OCI-LY1 (cell line): ENCODE measurements around the gene SPSB3.

Source experiments
- H2AFZ ChIP-seq: fragments of 200-600 bp; sonication (generic), shearing (Covaris generic); 2 replicates; pipeline ENCODE4 v1.6.0; 2014; ENCODE audit warnings: antibody characterized with exemption, mild to moderate bottlenecking, low read length
- H3F3A ChIP-seq: fragments of 200-600 bp; sonication (generic), shearing (Covaris generic); 2 replicates; pipeline ENCODE4 v1.6.0; 2014; ENCODE audit warnings: mild to moderate bottlenecking, antibody characterized with exemption, low read length, moderate library complexity; ENCODE audit not compliant: insufficient read depth
- H3K27ac ChIP-seq: fragments of 200-600 bp; sonication (generic); 2 replicates; pipeline ENCODE4 v1.5.1; 2014; ENCODE audit warnings: low read length, mixed run types, mild to moderate bottlenecking, low read depth; ENCODE audit not compliant: poor library complexity, severe bottlenecking
- H3K27me3 ChIP-seq: fragments of 200-600 bp; sonication (generic); 2 replicates; pipeline ENCODE4 v1.6.0; 2014; ENCODE audit warnings: antibody characterized with exemption, mild to moderate bottlenecking, low read length, moderate library complexity; ENCODE audit not compliant: insufficient read depth
- H3K36me3 ChIP-seq: fragments of 200-600 bp; sonication (generic); 2 replicates; pipeline ENCODE4 v1.6.1; 2014; ENCODE audit warnings: mild to moderate bottlenecking, antibody characterized with exemption, low read length, moderate library complexity, mixed read lengths; ENCODE audit not compliant: insufficient read depth
- H3K4me1 ChIP-seq: fragments of 200-600 bp; sonication (generic); 2 replicates; pipeline ENCODE4 v1.5.1; 2014; ENCODE audit warnings: mild to moderate bottlenecking, low read length, moderate library complexity; ENCODE audit not compliant: insufficient read depth, severe bottlenecking
- H3K4me2 ChIP-seq: fragments of 200-600 bp; sonication (generic), shearing (Covaris generic); 2 replicates; pipeline ENCODE4 v1.6.1; 2014; ENCODE audit warnings: low read length
- H3K4me3 ChIP-seq: fragments of 200-600 bp; sonication (generic); 2 replicates; pipeline ENCODE4 v1.5.1; 2014; ENCODE audit warnings: low read length, low read depth, mild to moderate bottlenecking, mixed read lengths; ENCODE audit not compliant: poor library complexity, severe bottlenecking
- H3K79me2 ChIP-seq: fragments of 200-600 bp; shearing (Covaris generic); 2 replicates; pipeline ENCODE4 v1.6.1; 2016; ENCODE audit warnings: mixed run types, low read length, mixed read lengths; ENCODE audit not compliant: insufficient read depth
- H3K9ac ChIP-seq: fragments of 200-600 bp; sonication (generic), shearing (Covaris generic); 2 replicates; pipeline ENCODE4 v1.6.1; 2014; ENCODE audit warnings: mild to moderate bottlenecking, low read length, mixed read lengths
- H3K9me2 ChIP-seq: fragments of 200-600 bp; sonication (generic), shearing (Covaris generic); 2 replicates; pipeline ENCODE4 v1.6.1; 2014; ENCODE audit warnings: low read depth, mild to moderate bottlenecking, low read length, mixed read lengths
- H3K9me3 ChIP-seq: fragments of 200-600 bp; shearing (Covaris generic); 2 replicates; pipeline ENCODE4 v1.6.1; 2014; ENCODE audit warnings: low read length, mixed read lengths
- H4K20me1 ChIP-seq: fragments of 200-600 bp; sonication (generic), shearing (Covaris generic); 2 replicates; pipeline ENCODE4 v1.6.0; 2016; ENCODE audit warnings: mild to moderate bottlenecking, low read length; ENCODE audit not compliant: insufficient read depth
- CTCF ChIP-seq: fragments of 200-600 bp; sonication (generic), shearing (Covaris generic); IDR thresholded peaks from 2 replicates; pipeline ENCODE4 v1.5.1; 2017; ENCODE audit warnings: mild to moderate bottlenecking, antibody characterized with exemption, low read length, moderate library complexity, mixed read lengths
- EZH2 ChIP-seq: fragments of 200-600 bp; sonication (generic), shearing (Covaris generic); IDR thresholded peaks from 2 replicates; pipeline ENCODE4 v1.8.0; 2017; ENCODE audit warnings: borderline replicate concordance, mixed run types, mild to moderate bottlenecking, antibody characterized with exemption, low read length, moderate library complexity, mixed read lengths

SPSB3 gene

GRCh38 chr16:1794221-1794871 is 12.0 kb upstream of the SPSB3 start:
- no peak for TF ChIP-seq CTCF
- TF ChIP-seq EZH2, result no peak
- no peak overlapping the region for H3K4me3 ChIP-seq
- no peak overlapping the region for H3K9ac ChIP-seq
- no peak overlapping the region for H3K4me2 ChIP-seq
- no peaks in the 10 kb centered on the region for H3K9me2 ChIP-seq
- H3K27ac ChIP-seq, result no peak overlapping the region
- H4K20me1 ChIP-seq, result no peaks in the 10 kb centered on the region
- H3K27me3 ChIP-seq, result no peaks in the 10 kb centered on the region
- peaks cover 3% of the 10 kb centered on the region; the same call in 1 of the 2 replicates for H3K9me3 ChIP-seq
- no peak overlapping the region for H2AFZ ChIP-seq
- no peaks in the 10 kb centered on the region for H3F3A ChIP-seq
- H3K36me3 ChIP-seq, result peaks cover 8% of the 10 kb centered on the region
- no peaks in the 10 kb centered on the region for H3K4me1 ChIP-seq
- no peaks in the 10 kb centered on the region for H3K79me2 ChIP-seq

DNA sequence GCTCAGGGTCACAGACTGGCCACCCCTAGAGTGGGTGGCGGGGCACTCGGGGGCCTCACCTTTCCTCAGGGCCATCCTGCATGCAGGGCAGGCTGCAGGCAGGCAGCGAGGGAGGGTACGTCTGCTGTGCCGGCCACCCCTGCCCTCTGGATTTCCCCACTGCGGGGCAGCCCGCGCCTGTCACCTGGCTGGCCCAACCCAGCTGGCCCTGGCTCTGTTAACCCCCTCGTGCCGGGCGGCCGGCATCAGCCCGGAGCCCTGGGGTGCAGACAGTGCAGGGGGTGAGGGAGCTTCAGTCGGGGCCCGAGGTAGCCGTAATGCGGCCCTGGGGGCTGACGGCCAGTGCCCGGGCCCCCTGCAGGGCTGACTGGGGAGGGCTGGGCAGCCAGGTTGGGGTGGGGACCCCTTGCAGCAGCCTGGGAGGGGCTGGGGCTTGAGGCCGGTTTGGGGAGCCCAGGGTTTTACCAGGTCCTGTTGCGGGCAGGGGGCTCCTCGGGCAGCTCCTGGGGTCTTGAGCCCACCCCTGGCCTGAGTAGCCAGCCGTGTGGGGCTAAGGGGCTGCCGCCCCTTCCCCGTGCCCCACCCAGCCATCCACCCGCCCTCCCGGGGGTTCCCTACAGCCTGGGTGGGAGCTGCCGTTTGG is 11.3 kb upstream of the SPSB3 start, which contains the start of gene IGFALS:
Gene IGFALS (minus strand): TSS at position 128 of the 643 bp plus-strand sequence. CDS start 53 bp downstream, at position 75.
- Histone ChIP-seq H3K27me3 (no peaks in the 10 kb centered on the region), H3F3A (no peaks in the 10 kb centered on the region), H3K27ac (no peak within 1 kb of the TSS), H3K4me3 (no peak within 1 kb of the TSS), H3K9ac (no peak within 1 kb of the TSS), H4K20me1 (no peaks in the 10 kb centered on the region), H3K79me2 (no peaks in the 10 kb centered on the region), H3K4me1 (no peaks in the 10 kb centered on the region), H3K36me3 (peaks cover 9% of the 10 kb centered on the region), H3K4me2 (no peak within 1 kb of the TSS), H3K9me3 (peaks cover 3% of the 10 kb centered on the region; the same call in 1 of the 2 replicates), H2AFZ (no peak within 1 kb of the TSS), H3K9me2 (no peaks in the 10 kb centered on the region)
- TF ChIP-seq CTCF, result no peak
- TF ChIP-seq EZH2, result no peak

- H3K36me3 ChIP-seq, result peaks cover 15% of the 10 kb centered on the region
- no peak overlapping the region for H3K4me2 ChIP-seq
- no peaks in the 10 kb centered on the region for H3K79me2 ChIP-seq
- peaks cover 2% of the 10 kb centered on the region; the same call in 1 of the 2 replicates for H3K9me3 ChIP-seq
- no peaks in the 10 kb centered on the region for H3K9me2 ChIP-seq
- H3K27me3 ChIP-seq, result no peaks in the 10 kb centered on the region
- TF ChIP-seq EZH2, result no peak
- TF ChIP-seq CTCF, result no peak
- no peak overlapping the region for H3K9ac ChIP-seq
- no peaks in the 10 kb centered on the region for H4K20me1 ChIP-seq
- no peak overlapping the region for H3K27ac ChIP-seq
- no peaks in the 10 kb centered on the region for H3F3A ChIP-seq
- H2AFZ ChIP-seq, result no peak overlapping the region
- no peaks in the 10 kb centered on the region for H3K4me1 ChIP-seq
- no peak overlapping the region for H3K4me3 ChIP-seq
These were observed 10.6 kb upstream of the SPSB3 start for GRCh38 chr16:1792836-1793577.
